ENCODE data around the gene MT3. TPM values are rescaled to one million over a fixed set of nuclear protein-coding genes. Genes with fewer than 3 reads are reported as not detected.

MT3 gene
- total RNA-seq, result not detected
- total RNA-seq (2013), result not detected

- Mint-ChIP-seq H3K36me3 (no peaks in the 10 kb centered on the region), H3K27ac (no peak within 1 kb of the TSS), H3K27me3 (ENCODE audit: low read depth in 2 of 2) (peaks cover 40 to 41% of the 10 kb centered on the region in 2 donors), H3K9me3 (no peaks in the 10 kb centered on the region), H3K4me3 (peak within 1 kb of the TSS; percentile 45), H3K4me1 (peaks cover 0 to 14% of the 10 kb centered on the region in 2 donors)
- H3K9me3 ChIP-seq (ENCODE audit: control insufficient read depth, insufficient read depth, low read length), result no peaks in the 10 kb centered on the region
- TF ChIP-seq CTCF (IDR thresholded peaks at IDR 0.05), result no peak
- intact Hi-C loops (cut with micrococcal nuclease), result no loop called here
- H3K4me3 ChIP-seq (ENCODE audit: low read length), result no peak within 1 kb of the TSS
- H3K36me3 ChIP-seq (ENCODE audit: control insufficient read depth, insufficient read depth, low read length), result no peaks in the 10 kb centered on the region
- ATAC-seq (peak in 1 of 3 donors; percentile 49), DNase-seq (peak in 1 of 2 donors; percentile 61)
- peaks cover 7% of the 10 kb centered on the region for H3K4me1 ChIP-seq (ENCODE audit: control insufficient read depth, insufficient read depth, low read length)
- H3K27me3 ChIP-seq (ENCODE audit: control insufficient read depth, insufficient read depth, low read length), result peaks cover 12% of the 10 kb centered on the region
- WGBS (ENCODE audit: insufficient coverage), result 6% methylated on average over 87 of the region's 87 CpGs
- no peak within 1 kb of the TSS for H3K27ac ChIP-seq (ENCODE audit: low read length)
Observed at GRCh38 chr16:56589141-56590039, at the start of gene MT3. Gene MT3, plus strand, starts transcription at chr16:56589528. Its CDS starts 63 bp downstream, at chr16:56589591.

GRCh38 chr16:56539656-56540055, 49.7 kb upstream of the MT3 start:
- Histone ChIP-seq H3K9me3 (ENCODE audit: control insufficient read depth, insufficient read depth, low read length) (no peaks in the 10 kb centered on the region), H3K27me3 (ENCODE audit: control insufficient read depth, insufficient read depth, low read length) (no peaks in the 10 kb centered on the region), H3K36me3 (ENCODE audit: control insufficient read depth, insufficient read depth, low read length) (no peaks in the 10 kb centered on the region), H3K4me3 (ENCODE audit: low read length) (no peak overlapping the region), H3K4me1 (ENCODE audit: control insufficient read depth, insufficient read depth, low read length) (no peaks in the 10 kb centered on the region), H3K27ac (ENCODE audit: low read length) (no peak overlapping the region)
- ATAC-seq, result no peak
- no peak for TF ChIP-seq CTCF (IDR thresholded peaks at IDR 0.05)
- no peaks in the 10 kb centered on the region for H3K9me3 Mint-ChIP-seq
- DNase-seq, result no peak
- no peak overlapping the region for H3K4me3 Mint-ChIP-seq
- 93% methylated on average over 3 of the region's 4 CpGs for WGBS (ENCODE audit: insufficient coverage)
- H3K4me1 Mint-ChIP-seq, result no peaks in the 10 kb centered on the region
- peaks cover 18 to 20% of the 10 kb centered on the region in 2 donors for H3K27me3 Mint-ChIP-seq (ENCODE audit: low read depth in 2 of 2)
- intact Hi-C loops (cut with micrococcal nuclease), result no loop called here
- no peaks in the 10 kb centered on the region for H3K36me3 Mint-ChIP-seq
- no peak overlapping the region for H3K27ac Mint-ChIP-seq

- no peak for TF ChIP-seq CTCF (IDR thresholded peaks at IDR 0.05)
- ATAC-seq, result no peak
- peaks cover 13 to 17% of the 10 kb centered on the region in 2 donors for H3K27me3 Mint-ChIP-seq (ENCODE audit: low read depth in 2 of 2)
- no peaks in the 10 kb centered on the region for H3K36me3 Mint-ChIP-seq
- H3K27me3 ChIP-seq (ENCODE audit: control insufficient read depth, insufficient read depth, low read length), result no peaks in the 10 kb centered on the region
- intact Hi-C loops (cut with micrococcal nuclease), result no loop called here
- no peak overlapping the region for H3K27ac ChIP-seq (ENCODE audit: low read length)
- H3K9me3 Mint-ChIP-seq, result no peaks in the 10 kb centered on the region
- H3K4me3 Mint-ChIP-seq, result no peak overlapping the region
- 82% methylated on average over 1 of the region's 2 CpGs for WGBS (ENCODE audit: insufficient coverage)
- no peak overlapping the region for H3K27ac Mint-ChIP-seq
- H3K4me1 Mint-ChIP-seq, result no peaks in the 10 kb centered on the region
- no peaks in the 10 kb centered on the region for H3K9me3 ChIP-seq (ENCODE audit: control insufficient read depth, insufficient read depth, low read length)
- H3K36me3 ChIP-seq (ENCODE audit: control insufficient read depth, insufficient read depth, low read length), result no peaks in the 10 kb centered on the region
- no peak overlapping the region for H3K4me3 ChIP-seq (ENCODE audit: low read length)
- no peak for DNase-seq
- peaks cover under 1% of the 10 kb centered on the region for H3K4me1 ChIP-seq (ENCODE audit: control insufficient read depth, insufficient read depth, low read length)
Observed at GRCh38 chr16:56542039-56542438, 47.3 kb upstream of the MT3 start.
